Urothelium cell line (cell line): ENCODE results near the gene CMKLR1.

Experiments used
- DNase-seq: peaks from one replicate; pipeline ENCODE4 v3.0.0; 2011; ENCODE audit warnings: low spot score, mixed read lengths
- FAIRE-seq: peaks from 2 replicates; lab custom pipeline; 2011; peaks lifted over from hg19 to GRCh38; lab: Jason Lieb, UNC

Gene CMKLR1

DNA sequence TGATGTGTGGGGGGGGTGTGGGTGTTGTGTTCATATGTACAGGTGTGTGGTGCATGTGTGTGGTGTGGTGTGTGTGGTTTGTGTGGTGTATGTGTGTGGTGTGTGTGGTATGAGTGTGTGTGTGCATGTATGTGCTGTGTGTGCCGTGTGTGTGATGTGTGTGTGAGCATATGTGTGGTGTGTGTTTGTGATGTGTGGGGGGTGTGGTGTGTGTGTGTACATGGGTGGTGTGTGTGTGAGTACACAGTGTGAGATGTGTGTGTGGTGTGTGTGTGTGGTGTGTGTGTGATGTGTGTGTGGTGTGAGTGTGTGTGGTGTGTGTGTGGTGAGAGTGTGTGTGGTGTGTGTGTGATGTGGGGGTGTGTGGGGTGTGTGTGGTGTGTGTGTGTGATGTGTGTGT is 24.5 kb upstream of the CMKLR1 start:
- FAIRE-seq: no peak

GRCh38 chr12:108363165-108363564 is 24.1 kb upstream of the CMKLR1 start:
- FAIRE-seq (peak; percentile 87), DNase-seq (no peak)

More for the DNA sequence above, 24.5 kb upstream of the CMKLR1 start:
- DNase-seq: no peak

DNA sequence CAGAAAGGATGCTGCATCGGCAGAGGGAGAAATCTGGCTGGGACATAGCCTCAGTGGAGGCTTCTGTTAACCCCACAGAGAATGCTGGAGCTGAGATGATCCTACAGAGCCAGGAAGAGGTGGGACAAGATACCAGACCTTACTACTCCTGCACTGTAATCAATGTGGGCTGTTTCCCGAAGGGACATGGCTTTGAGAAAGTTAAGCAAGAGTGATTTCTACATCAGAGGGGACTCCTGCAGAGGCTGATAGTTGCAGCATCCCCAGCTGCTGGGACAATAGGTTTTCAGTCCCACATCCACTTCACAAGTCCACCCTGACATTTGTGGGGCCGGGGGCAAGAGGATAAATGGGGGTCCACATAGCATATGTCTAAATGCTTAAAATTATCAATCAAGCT is 22.5 kb upstream of the CMKLR1 start:
- DNase-seq (no peak), FAIRE-seq (no peak)

- no peak for FAIRE-seq
- no peak for DNase-seq
Measured at GRCh38 chr12:108360487-108360886, 21.4 kb upstream of the CMKLR1 start.

- DNase-seq: no peak
- FAIRE-seq: no peak
Measured at GRCh38 chr12:108360057-108360456, 20.9 kb upstream of the CMKLR1 start.

DNA sequence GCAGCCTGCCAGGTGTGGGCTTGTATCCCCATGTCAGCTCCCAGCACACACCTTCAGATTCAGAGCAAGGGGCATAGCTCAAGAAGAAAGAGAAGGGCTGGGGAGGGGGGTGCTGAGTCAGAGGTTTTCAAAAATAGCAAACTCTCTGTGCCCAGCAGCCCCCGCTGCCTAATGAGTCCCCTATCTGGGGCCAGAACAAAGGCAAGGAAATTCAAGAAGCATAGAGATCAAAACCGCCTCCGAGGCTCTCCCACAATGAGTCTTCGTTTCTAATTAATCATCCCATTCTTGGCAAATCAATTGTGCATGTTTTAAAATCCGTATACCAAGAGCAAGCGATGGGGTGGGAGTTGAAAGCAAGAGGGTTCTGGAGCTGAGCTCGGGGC is 19.5 kb upstream of the CMKLR1 start:
- DNase-seq: no peak

DNA sequence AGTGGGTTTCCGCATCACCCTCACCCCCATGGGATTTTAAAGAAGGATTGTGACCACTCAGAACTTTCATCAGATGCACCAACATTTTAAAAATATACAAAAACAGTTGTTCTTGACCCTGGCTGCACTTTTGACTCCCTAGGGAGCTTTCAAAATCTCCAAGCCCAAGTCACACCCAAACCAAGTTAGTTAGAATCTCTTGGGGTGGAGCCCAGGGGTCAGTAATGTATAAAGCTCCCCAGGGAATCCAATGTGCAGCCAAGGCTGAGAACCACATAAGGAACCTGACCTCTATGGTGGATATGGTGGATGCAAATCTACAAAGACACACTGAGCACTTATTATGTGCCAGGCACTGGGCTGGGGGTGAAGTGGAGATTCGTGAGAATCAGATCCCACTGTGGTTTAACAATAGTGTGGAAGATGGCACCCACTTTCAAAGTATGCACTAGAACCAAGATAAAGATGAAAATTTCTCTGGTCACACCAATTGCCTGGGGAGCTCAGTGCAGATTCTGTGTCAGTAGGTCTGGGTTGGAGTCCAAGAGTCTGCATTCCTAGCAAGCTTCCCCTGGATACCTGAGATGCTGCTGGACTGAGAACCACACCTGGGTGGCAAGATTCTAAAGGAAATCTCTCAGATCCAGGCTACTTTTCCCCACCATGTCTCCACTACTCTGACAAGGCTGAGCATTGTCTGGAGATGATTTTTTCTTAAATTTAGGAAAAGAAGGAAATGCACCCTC is 18.9 kb upstream of the CMKLR1 start:
- FAIRE-seq (no peak), DNase-seq (no peak)

More for the DNA sequence above, 19.5 kb upstream of the CMKLR1 start:
- no peak for FAIRE-seq

- FAIRE-seq: no peak
Measured at GRCh38 chr12:108356835-108357806, 18.0 kb upstream of the CMKLR1 start.

DNA sequence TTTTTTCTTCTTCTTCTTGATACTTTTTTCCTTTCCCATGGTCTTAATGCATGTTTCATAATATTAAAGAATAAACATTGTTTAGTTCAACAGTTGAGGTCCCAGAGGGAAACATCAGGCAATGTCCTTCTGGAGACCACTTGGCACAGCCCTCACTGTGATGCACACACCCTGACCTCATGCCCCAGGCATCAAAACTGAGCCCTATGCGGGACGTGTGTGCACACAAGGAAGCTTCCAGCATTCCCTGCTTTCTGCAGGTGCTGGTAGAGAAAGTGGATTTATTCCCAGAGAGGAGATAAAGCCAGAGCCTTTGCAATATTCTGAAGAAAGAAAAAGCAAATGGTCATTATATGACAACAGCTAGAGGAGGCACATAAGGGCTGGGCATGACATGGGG is 16.0 kb upstream of the CMKLR1 start:
- no peak for FAIRE-seq
- DNase-seq: no peak

More at GRCh38 chr12:108356835-108357806, 18.0 kb upstream of the CMKLR1 start:
- no peak for DNase-seq

DNA sequence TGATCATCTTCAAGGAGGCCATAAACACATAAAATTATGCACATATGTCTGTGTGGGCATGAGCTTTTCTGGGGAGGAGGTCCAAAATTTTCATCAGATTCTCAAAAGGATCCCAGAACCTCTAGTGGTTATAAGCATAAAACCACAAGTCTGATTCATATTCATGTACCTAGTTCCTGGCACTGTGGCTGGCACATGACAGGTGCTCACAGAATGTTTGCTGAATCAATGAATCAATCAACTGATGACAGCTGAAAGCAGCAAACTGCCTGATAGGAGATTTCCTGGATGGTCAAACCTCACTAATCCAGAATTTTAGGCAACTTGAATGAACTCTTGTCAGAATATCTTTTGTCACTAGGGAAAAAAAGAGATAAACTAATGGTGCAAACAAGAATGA is 13.5 kb upstream of the CMKLR1 start:
- FAIRE-seq (no peak), DNase-seq (no peak)

DNA sequence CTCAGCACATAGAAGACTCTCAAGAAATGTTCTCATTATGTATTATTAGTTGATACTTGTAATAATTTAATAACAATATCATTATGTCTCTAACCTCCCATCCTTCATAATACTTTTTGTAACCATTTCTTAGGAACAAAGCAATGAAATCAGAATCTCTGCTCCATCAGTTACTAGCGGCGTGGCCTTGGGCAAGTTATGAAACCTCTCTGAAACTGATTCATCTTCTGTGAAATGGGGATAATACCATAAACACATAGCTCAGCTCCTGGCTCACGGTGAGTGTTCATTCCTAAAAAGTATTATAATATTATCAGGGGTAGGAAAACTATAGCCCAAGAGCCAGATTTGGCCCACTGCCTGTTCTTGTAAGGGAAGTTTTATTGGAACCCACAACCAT is 11.4 kb upstream of the CMKLR1 start:
- FAIRE-seq (no peak), DNase-seq (no peak)

- FAIRE-seq: no peak
- no peak for DNase-seq
Measured at GRCh38 chr12:108349278-108349688, 10.2 kb upstream of the CMKLR1 start.

DNA sequence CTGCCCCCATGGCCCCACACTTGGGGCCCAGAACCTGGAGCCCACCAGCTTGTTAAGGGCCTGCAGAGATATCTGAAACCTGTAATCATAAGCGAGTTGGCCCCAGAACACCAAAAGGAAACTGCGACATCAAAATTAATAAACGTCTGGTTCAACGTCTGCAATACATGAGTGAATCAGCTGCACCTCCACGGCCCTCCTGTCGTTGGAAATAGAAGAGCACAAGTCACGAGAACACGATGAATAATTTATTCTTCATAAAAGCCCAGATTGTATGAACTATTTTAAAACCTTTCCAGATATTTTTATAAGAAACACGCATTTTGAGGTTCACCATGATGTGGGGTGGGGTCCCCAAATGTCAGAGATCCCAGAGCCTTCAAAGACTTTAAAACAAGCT is 9.7 kb upstream of the CMKLR1 start:
- FAIRE-seq: no peak
- no peak for DNase-seq

GRCh38 chr12:108346727-108347710 is 7.9 kb upstream of the CMKLR1 start:
- no peak for DNase-seq
- FAIRE-seq: no peak

DNA sequence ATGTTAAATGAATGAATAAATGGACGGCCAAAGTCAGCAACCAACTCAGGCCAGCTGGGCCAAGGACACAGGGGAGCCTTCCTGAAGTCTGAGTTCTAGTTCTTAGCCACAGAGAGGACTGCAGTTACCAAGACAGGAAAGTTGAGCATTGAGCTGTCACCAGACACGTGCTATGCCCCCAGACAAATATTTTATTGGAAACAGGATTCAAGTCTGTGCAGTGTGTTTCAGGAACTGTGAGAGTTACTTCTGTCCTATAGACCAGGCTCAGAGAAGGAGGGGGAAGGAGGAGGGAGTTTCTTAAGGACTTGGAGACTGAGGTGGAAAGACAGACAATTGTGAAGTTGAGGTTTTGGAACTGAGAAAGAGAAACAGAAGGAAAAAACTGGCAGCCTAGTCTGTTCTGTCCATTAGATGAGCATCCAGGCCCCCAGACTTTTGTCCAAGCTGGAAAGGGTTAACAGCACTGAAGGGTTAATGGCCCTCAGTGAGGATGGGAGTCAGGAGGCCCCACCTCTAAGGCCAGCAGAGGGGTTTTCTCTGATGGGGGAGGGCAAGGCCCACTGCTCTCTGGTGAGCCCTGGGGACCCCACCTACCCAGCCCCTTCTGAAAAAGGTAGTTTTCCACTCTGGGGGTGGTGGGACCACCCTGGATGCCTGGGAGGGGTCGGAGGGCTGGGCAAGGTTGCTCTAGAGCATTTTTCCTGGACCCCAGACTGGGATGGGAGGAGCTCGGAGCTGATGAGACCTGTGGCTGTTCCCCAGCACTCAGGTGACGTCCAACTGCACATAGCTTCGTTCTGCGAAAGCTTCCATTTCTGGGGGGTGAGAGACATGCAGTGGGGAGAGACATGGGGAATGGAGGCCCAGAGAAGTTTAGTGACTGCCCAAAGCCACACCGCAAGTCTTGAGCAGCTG is 6.9 kb upstream of the CMKLR1 start:
- DNase-seq (no peak), FAIRE-seq (no peak)

GRCh38 chr12:108342985-108343384 is 3.9 kb upstream of the CMKLR1 start:
- no peak for FAIRE-seq

DNA sequence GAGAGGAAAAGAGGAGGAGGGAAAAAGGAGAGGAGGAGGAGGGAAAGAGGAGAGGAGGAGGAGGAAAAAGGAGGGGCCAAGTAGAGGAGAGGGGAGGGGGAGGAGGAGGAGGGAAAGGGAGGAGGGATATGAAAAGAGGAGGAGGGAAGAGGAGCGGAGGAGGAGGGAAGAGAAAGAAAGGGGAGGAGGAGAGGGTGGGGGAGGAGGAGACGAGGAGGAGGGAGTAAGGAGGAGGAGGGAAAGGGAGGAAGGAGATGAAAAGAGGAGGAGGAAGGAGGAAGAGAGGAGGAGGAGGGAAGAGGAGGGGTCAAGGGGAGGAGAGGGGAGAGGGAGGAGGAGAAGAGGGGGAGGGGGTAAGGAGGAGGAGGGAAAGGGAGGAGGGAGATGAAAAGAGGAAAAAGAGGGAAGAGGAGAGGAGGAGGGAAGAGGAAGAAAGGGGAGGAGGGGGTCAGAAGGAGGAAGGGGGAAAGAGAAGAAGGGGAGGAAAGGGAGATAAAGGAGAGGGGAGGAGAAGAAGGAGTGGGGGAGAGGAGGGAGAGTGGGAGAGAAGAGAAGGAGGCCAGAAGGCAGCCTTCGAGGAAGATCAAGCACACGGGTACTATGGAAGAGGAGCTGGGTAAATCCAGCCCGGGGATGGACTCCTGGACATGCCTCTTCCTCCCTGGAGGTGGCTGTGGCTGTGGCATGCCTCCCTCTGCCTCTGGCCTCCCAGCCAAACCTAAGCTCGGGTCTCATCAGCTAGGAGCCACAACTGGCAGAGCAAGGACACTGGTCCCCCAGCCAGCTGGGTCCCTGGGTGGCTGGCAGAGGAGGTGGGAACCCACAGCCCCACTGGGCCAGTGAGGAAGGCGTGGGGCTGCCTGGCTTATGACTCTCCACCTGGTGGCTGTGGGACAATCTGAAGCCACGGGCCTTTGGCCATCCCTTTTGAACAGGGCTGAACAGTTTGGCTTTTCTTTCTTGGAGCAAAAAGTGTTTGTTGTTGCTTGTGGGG is 3.0 kb upstream of the CMKLR1 start:
- FAIRE-seq (no peak), DNase-seq (no peak)

More at GRCh38 chr12:108342985-108343384, 3.9 kb upstream of the CMKLR1 start:
- DNase-seq: no peak

GRCh38 chr12:108341356-108341755 is 2.2 kb upstream of the CMKLR1 start:
- DNase-seq (no peak), FAIRE-seq (no peak)
